GM19043 (cell line): Measurements from ENCODE around the gene GNG7.
"Not testable (repeated sequence)": the region's sequence is repeated elsewhere in the genome, so short reads cannot be mapped to it uniquely, and the experiment has no call there.

Experiments
- ATAC-seq: cut with Tn5 transposase; IDR thresholded peaks from one replicate; pipeline ENCODE4 v1.9.1; 2021; ENCODE audit warnings: low read depth; ENCODE audit not compliant: unreplicated experiment

The GNG7 gene

GRCh38 chr19:2627855-2628254, 74.6 kb downstream of the GNG7 start:
- ATAC-seq: no peak

- no peak for ATAC-seq
Measured at GRCh38 chr19:2627319-2627829, 75.1 kb downstream of the GNG7 start.

- no peak for ATAC-seq
Measured at GRCh38 chr19:2625434-2625833, 77.1 kb downstream of the GNG7 start.

GRCh38 chr19:2624537-2625091, 77.9 kb downstream of the GNG7 start:
- ATAC-seq: no peak

- ATAC-seq: no peak
Measured at GRCh38 chr19:2623798-2624197, 78.7 kb downstream of the GNG7 start.

GRCh38 chr19:2622371-2622961, 80.0 kb downstream of the GNG7 start:
- not testable (repeated sequence) for ATAC-seq

GRCh38 chr19:2619076-2619475, 83.4 kb downstream of the GNG7 start:
- no peak for ATAC-seq

GRCh38 chr19:2618611-2619010, 83.9 kb downstream of the GNG7 start:
- ATAC-seq: no peak

GRCh38 chr19:2617393-2618165, 84.9 kb downstream of the GNG7 start:
- ATAC-seq: no peak

- ATAC-seq: no peak
Measured at GRCh38 chr19:2616741-2617392, 85.6 kb downstream of the GNG7 start.

GRCh38 chr19:2615782-2616181, 86.7 kb downstream of the GNG7 start:
- ATAC-seq: no peak

GRCh38 chr19:2613507-2614295, 88.8 kb downstream of the GNG7 start:
- no peak for ATAC-seq

GRCh38 chr19:2612619-2613249, 89.8 kb downstream of the GNG7 start:
- no peak for ATAC-seq

- ATAC-seq: no peak
Measured at GRCh38 chr19:2611483-2612464, 90.7 kb downstream of the GNG7 start.

- no peak for ATAC-seq
Measured at GRCh38 chr19:2610637-2611482, 91.6 kb downstream of the GNG7 start.

- ATAC-seq: no peak
Measured at GRCh38 chr19:2609389-2610116, 92.9 kb downstream of the GNG7 start.

GRCh38 chr19:2609034-2609388, 93.5 kb downstream of the GNG7 start:
- not testable (repeated sequence) for ATAC-seq

- ATAC-seq: no peak
Measured at GRCh38 chr19:2608602-2608922, 93.9 kb downstream of the GNG7 start.
